Adipocyte (in vitro differentiated cells): ENCODE results near the gene LIMCH1.

Experiments
- DNase-seq: peaks from one replicate; pipeline ENCODE4 v3.0.0-alpha.2; 2015; ENCODE audit warnings: low read depth
- H3K27me3 ChIP-seq: replicated peaks from 2 replicates; pipeline ENCODE4 v1.7.0; 2013; ENCODE audit warnings: mild to moderate bottlenecking, low read length, moderate library complexity; ENCODE audit not compliant: control insufficient read depth, insufficient read depth
- H3K36me3 ChIP-seq: 2 replicates; pipeline ENCODE4 v1.7.0; 2013; ENCODE audit warnings: low read length, mild to moderate bottlenecking, moderate library complexity; ENCODE audit not compliant: control insufficient read depth, insufficient read depth, severe bottlenecking
- H3K4me1 ChIP-seq: 2 replicates; pipeline ENCODE4 v1.7.0; 2013; ENCODE audit warnings: mild to moderate bottlenecking, low read length, moderate library complexity; ENCODE audit not compliant: control insufficient read depth, insufficient read depth
- H3K4me3 ChIP-seq: 2 replicates; pipeline ENCODE4 v1.7.0; 2013; ENCODE audit warnings: mild to moderate bottlenecking, low read length, moderate library complexity
- H3K9ac ChIP-seq: 2 replicates; pipeline ENCODE4 v1.7.0; 2013; ENCODE audit warnings: mild to moderate bottlenecking, low read length, moderate library complexity
- H3K9me3 ChIP-seq: 2 replicates; pipeline ENCODE4 v1.7.0; 2013; ENCODE audit warnings: mild to moderate bottlenecking, low read length, moderate library complexity; ENCODE audit not compliant: control insufficient read depth

Gene LIMCH1

GRCh38 chr4:41713768-41714167, 175.8 kb downstream of the LIMCH1 start:
- Histone ChIP-seq H3K9ac (no peak overlapping the region), H3K9me3 (no peaks in the 10 kb centered on the region), H3K36me3 (no peaks in the 10 kb centered on the region), H3K4me3 (no peak overlapping the region), H3K27me3 (peaks cover 9% of the 10 kb centered on the region), H3K4me1 (no peaks in the 10 kb centered on the region)
- no peak for DNase-seq

- Histone ChIP-seq H3K9ac (no peak overlapping the region), H3K9me3 (no peaks in the 10 kb centered on the region), H3K4me1 (no peaks in the 10 kb centered on the region), H3K27me3 (peaks cover 9% of the 10 kb centered on the region), H3K36me3 (no peaks in the 10 kb centered on the region), H3K4me3 (no peak overlapping the region)
- DNase-seq = no peak
Measured at GRCh38 chr4:41714364-41715000, 176.5 kb downstream of the LIMCH1 start.

GRCh38 chr4:41715155-41715554, 177.2 kb downstream of the LIMCH1 start:
- DNase-seq = no peak
- Histone ChIP-seq H3K27me3 (peaks cover 9% of the 10 kb centered on the region), H3K36me3 (no peaks in the 10 kb centered on the region)

GRCh38 chr4:41718907-41719306, 180.9 kb downstream of the LIMCH1 start:
- no peaks in the 10 kb centered on the region for H3K36me3 ChIP-seq
- no peak overlapping the region for H3K9ac ChIP-seq
- no peak overlapping the region for H3K4me3 ChIP-seq
- H3K4me1 ChIP-seq = no peaks in the 10 kb centered on the region
- peak; percentile 24 for DNase-seq
- peaks cover 9% of the 10 kb centered on the region for H3K27me3 ChIP-seq
- H3K9me3 ChIP-seq = no peaks in the 10 kb centered on the region

More at GRCh38 chr4:41715155-41715554, 177.2 kb downstream of the LIMCH1 start:
- no peak overlapping the region for H3K9ac ChIP-seq
- H3K9me3 ChIP-seq = no peaks in the 10 kb centered on the region
- no peak overlapping the region for H3K4me3 ChIP-seq
- H3K4me1 ChIP-seq = no peaks in the 10 kb centered on the region

- H3K27me3 ChIP-seq = peaks cover 5% of the 10 kb centered on the region
- H3K4me1 ChIP-seq = no peaks in the 10 kb centered on the region
- H3K9me3 ChIP-seq = no peaks in the 10 kb centered on the region
- H3K4me3 ChIP-seq = no peak overlapping the region
- no peak for DNase-seq
- H3K9ac ChIP-seq = no peak overlapping the region
- H3K36me3 ChIP-seq = no peaks in the 10 kb centered on the region
Measured at GRCh38 chr4:41719417-41719816, 181.5 kb downstream of the LIMCH1 start.

- Histone ChIP-seq H3K9ac (no peak overlapping the region), H3K9me3 (peaks cover 18% of the 10 kb centered on the region), H3K36me3 (no peaks in the 10 kb centered on the region), H3K4me3 (no peak overlapping the region), H3K27me3 (peaks cover 3% of the 10 kb centered on the region), H3K4me1 (no peaks in the 10 kb centered on the region)
- no peak for DNase-seq
Measured at GRCh38 chr4:41722181-41722580, 184.2 kb downstream of the LIMCH1 start.

GRCh38 chr4:41723286-41723685, 185.3 kb downstream of the LIMCH1 start:
- peaks cover 18% of the 10 kb centered on the region for H3K9me3 ChIP-seq
- H3K27me3 ChIP-seq = peaks cover 14% of the 10 kb centered on the region
- DNase-seq = no peak
- no peaks in the 10 kb centered on the region for H3K4me1 ChIP-seq
- H3K9ac ChIP-seq = no peak overlapping the region
- H3K36me3 ChIP-seq = no peaks in the 10 kb centered on the region
- no peak overlapping the region for H3K4me3 ChIP-seq

- H3K9me3 ChIP-seq = peaks cover 18% of the 10 kb centered on the region
- no peak for DNase-seq
- no peak overlapping the region for H3K4me3 ChIP-seq
- no peaks in the 10 kb centered on the region for H3K4me1 ChIP-seq
- H3K36me3 ChIP-seq = no peaks in the 10 kb centered on the region
- H3K9ac ChIP-seq = no peak overlapping the region
- H3K27me3 ChIP-seq = peaks cover 26% of the 10 kb centered on the region
Measured at GRCh38 chr4:41725254-41725653, 187.3 kb downstream of the LIMCH1 start.

GRCh38 chr4:41727861-41728572, 190.1 kb downstream of the LIMCH1 start:
- H3K36me3 ChIP-seq = no peaks in the 10 kb centered on the region
- H3K4me1 ChIP-seq = no peaks in the 10 kb centered on the region
- peaks cover 44% of the 10 kb centered on the region for H3K27me3 ChIP-seq
- H3K4me3 ChIP-seq = no peak overlapping the region
- peaks cover 18% of the 10 kb centered on the region for H3K9me3 ChIP-seq
- H3K9ac ChIP-seq = no peak overlapping the region
- no peak for DNase-seq

- H3K9me3 ChIP-seq = peaks cover 18% of the 10 kb centered on the region
- no peak overlapping the region for H3K4me3 ChIP-seq
- H3K27me3 ChIP-seq = peaks cover 46% of the 10 kb centered on the region
- no peak overlapping the region for H3K9ac ChIP-seq
- H3K36me3 ChIP-seq = no peaks in the 10 kb centered on the region
- no peaks in the 10 kb centered on the region for H3K4me1 ChIP-seq
- no peak for DNase-seq
Measured at GRCh38 chr4:41728573-41728913, 190.6 kb downstream of the LIMCH1 start.

GRCh38 chr4:41731569-41732126, 193.7 kb downstream of the LIMCH1 start:
- DNase-seq = no peak
- Histone ChIP-seq H3K27me3 (peaks cover 54% of the 10 kb centered on the region), H3K4me3 (no peak overlapping the region)

More at GRCh38 chr4:41731569-41732126, 193.7 kb downstream of the LIMCH1 start:
- Histone ChIP-seq H3K4me1 (no peaks in the 10 kb centered on the region), H3K9ac (no peak overlapping the region), H3K9me3 (no peaks in the 10 kb centered on the region), H3K36me3 (no peaks in the 10 kb centered on the region)
